ENCODE data around the gene SOWAHA.
A peak's percentile ranks its signal among the peaks of the same experiment; 100 is the strongest.

The SOWAHA gene

GRCh38 chr5:132807163-132807838, 5.8 kb upstream of the SOWAHA start:
- no peak for DNase-seq (ENCODE audit: low read depth in 2 of 2)

GRCh38 chr5:132808448-132808847, 4.7 kb upstream of the SOWAHA start:
- DNase-seq (ENCODE audit: low read depth in 2 of 2), result no peak

- DNase-seq (ENCODE audit: low read depth in 2 of 2), result no peak
These were observed 4.2 kb upstream of the SOWAHA start for GRCh38 chr5:132808866-132809265.

- no peak for DNase-seq (ENCODE audit: low read depth in 2 of 2)
These were observed 2.5 kb upstream of the SOWAHA start for GRCh38 chr5:132810605-132811004.

- DNase-seq (ENCODE audit: low read depth in 2 of 2), result no peak
These were observed 858 bp upstream of the SOWAHA start for GRCh38 chr5:132812123-132812765.

GRCh38 chr5:132813599-132814502, 749 bp downstream of the SOWAHA start:
- DNase-seq (ENCODE audit: low read depth in 2 of 2), result no peak

GRCh38 chr5:132814503-132815294, 1.6 kb downstream of the SOWAHA start:
- no peak for DNase-seq (ENCODE audit: low read depth in 2 of 2)

- no peak for DNase-seq (ENCODE audit: low read depth in 2 of 2)
These were observed 2.4 kb downstream of the SOWAHA start for GRCh38 chr5:132815454-132815853.

- no peak for DNase-seq (ENCODE audit: low read depth in 2 of 2)
These were observed 3.0 kb downstream of the SOWAHA start for GRCh38 chr5:132816083-132816482.

GRCh38 chr5:132816554-132816953, 3.5 kb downstream of the SOWAHA start:
- no peak for DNase-seq (ENCODE audit: low read depth in 2 of 2)

- no peak for DNase-seq (ENCODE audit: low read depth in 2 of 2)
These were observed 3.9 kb downstream of the SOWAHA start for GRCh38 chr5:132817011-132817410.

GRCh38 chr5:132819468-132819867, 6.4 kb downstream of the SOWAHA start:
- no peak for DNase-seq (ENCODE audit: low read depth in 2 of 2)

GRCh38 chr5:132820162-132820754, 7.2 kb downstream of the SOWAHA start:
- peak; percentile 77 to 78 for DNase-seq (ENCODE audit: low read depth in 2 of 2)

- DNase-seq (ENCODE audit: low read depth in 2 of 2), result no peak
These were observed 8.2 kb downstream of the SOWAHA start for GRCh38 chr5:132821350-132821749.

- no peak for DNase-seq (ENCODE audit: low read depth in 2 of 2)
These were observed 8.7 kb downstream of the SOWAHA start for GRCh38 chr5:132821791-132822190.

GRCh38 chr5:132822650-132823480, 9.8 kb downstream of the SOWAHA start:
- no peak for DNase-seq (ENCODE audit: low read depth in 2 of 2)

GRCh38 chr5:132823481-132824050, 10.5 kb downstream of the SOWAHA start:
- DNase-seq (ENCODE audit: low read depth in 2 of 2), result no peak

GRCh38 chr5:132824426-132824825, 11.3 kb downstream of the SOWAHA start:
- no peak for DNase-seq (ENCODE audit: low read depth in 2 of 2)

GRCh38 chr5:132825033-132825833, 12.1 kb downstream of the SOWAHA start:
- no peak for DNase-seq (ENCODE audit: low read depth in 2 of 2)
